OCI-LY7 (cell line): ENCODE data around the gene ACER2.

ENCODE experiments used
- EZH2phosphoT487 ChIP-seq: fragments of 200-600 bp; sonication (generic); IDR thresholded peaks from 2 replicates; pipeline ENCODE4 v1.6.1; 2018; ENCODE audit warnings: low read depth, borderline replicate concordance, mild to moderate bottlenecking, mixed run types, antibody characterized with exemption, low read length, moderate library complexity, mixed read lengths
- TF ChIP-seq, protein P1 (sequence below): fragments of 200-600 bp; sonication (generic); conservative IDR thresholded peaks from 2 replicates; pipeline ENCODE4 v1.5.1; 2014; ENCODE audit warnings: mild to moderate bottlenecking, antibody characterized with exemption, low read length, moderate library complexity, mixed read lengths

DNA sequence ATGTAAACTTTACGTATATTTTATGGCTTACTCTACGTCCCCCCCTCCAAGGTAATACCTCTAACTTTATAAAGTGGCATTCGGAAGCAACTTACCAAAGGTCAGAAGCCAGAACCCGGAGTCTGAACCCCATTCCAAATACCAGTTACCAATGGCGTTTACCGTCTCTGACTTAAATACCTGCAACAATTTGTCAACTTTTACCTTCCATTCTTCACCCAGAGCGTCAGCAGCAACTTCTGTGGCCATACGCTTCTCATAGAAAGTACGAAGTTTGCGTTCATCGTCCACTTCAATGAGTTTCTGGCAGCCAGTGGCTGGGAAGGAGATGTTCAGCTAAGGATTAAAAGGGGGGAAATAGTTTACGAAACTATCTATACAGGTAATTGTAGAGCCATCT is 29.5 kb upstream of the ACER2 start:
- TF ChIP-seq, protein P1, sequence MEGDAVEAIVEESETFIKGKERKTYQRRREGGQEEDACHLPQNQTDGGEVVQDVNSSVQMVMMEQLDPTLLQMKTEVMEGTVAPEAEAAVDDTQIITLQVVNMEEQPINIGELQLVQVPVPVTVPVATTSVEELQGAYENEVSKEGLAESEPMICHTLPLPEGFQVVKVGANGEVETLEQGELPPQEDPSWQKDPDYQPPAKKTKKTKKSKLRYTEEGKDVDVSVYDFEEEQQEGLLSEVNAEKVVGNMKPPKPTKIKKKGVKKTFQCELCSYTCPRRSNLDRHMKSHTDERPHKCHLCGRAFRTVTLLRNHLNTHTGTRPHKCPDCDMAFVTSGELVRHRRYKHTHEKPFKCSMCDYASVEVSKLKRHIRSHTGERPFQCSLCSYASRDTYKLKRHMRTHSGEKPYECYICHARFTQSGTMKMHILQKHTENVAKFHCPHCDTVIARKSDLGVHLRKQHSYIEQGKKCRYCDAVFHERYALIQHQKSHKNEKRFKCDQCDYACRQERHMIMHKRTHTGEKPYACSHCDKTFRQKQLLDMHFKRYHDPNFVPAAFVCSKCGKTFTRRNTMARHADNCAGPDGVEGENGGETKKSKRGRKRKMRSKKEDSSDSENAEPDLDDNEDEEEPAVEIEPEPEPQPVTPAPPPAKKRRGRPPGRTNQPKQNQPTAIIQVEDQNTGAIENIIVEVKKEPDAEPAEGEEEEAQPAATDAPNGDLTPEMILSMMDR, result no peak
- TF ChIP-seq EZH2phosphoT487, result no peak
